GM12878 (cell line): Measurements from ENCODE around the gene DNAJA2. TPM values are rescaled to one million over a fixed set of nuclear protein-coding genes. Genes with fewer than 3 reads are reported as not detected.

Source experiments
- ATAC-seq: fragments of 200-7000 bp; cut with Tn5 transposase; 3 replicates; pipeline ENCODE4 v1.9.1; 2020; ENCODE audit warnings: mild to moderate bottlenecking, moderate library complexity
- BruUV-seq: library from RNA; stranded (reverse); fragments of 400-500 nt; replicated peaks from 2 replicates; lab custom pipeline; 2021; lab: Mats Ljungman, UMichigan
- CTCF ChIA-PET: fragments of 300-600 bp; sonication (Branson Sonifier 250); formaldehyde crosslinking; extraction: SDS; loops from one replicate; lab custom pipeline; 2021; ENCODE audit warnings: inconsistent platforms; lab: Yijun Ruan, JAX
- POLR2A ChIA-PET: fragments of 350-600 bp; formaldehyde crosslinking; extraction: SDS; loops from one replicate; lab custom pipeline; 2021; ENCODE audit warnings: inconsistent platforms; lab: Charles Lee
- RAD21 ChIA-PET: fragments of 300-600 bp; sonication (Branson Sonifier 250); formaldehyde crosslinking; loops from one replicate; lab custom pipeline; 2023; ENCODE audit warnings: antibody characterized with exemption; ENCODE audit not compliant: unreplicated experiment; lab: Charles Lee
- SMC1A ChIA-PET: fragments of 300-600 bp; sonication (Branson Sonifier 250); formaldehyde crosslinking; loops from one replicate; lab custom pipeline; 2023; ENCODE audit not compliant: unreplicated experiment, uncharacterized antibody; lab: Charles Lee
- DNase-seq: peaks from one replicate; pipeline ENCODE4 v3.0.0-alpha.2; 2011; ENCODE audit warnings: low read depth, low spot score
- FAIRE-seq: peaks from 3 replicates; lab custom pipeline; 2011; peaks lifted over from hg19 to GRCh38; lab: Jason Lieb, UNC
- H2AFZ ChIP-seq: 2 replicates; pipeline ENCODE4 v1.6.0; 2011; ENCODE audit warnings: low read depth, low read length, control low read depth; ENCODE audit not compliant: control insufficient read depth
- H3K27ac ChIP-seq: 2 replicates; pipeline ENCODE4 v1.5.1; 2011; ENCODE audit warnings: control low read depth; ENCODE audit not compliant: control insufficient read depth, insufficient read depth
- H3K27me3 ChIP-seq, 2 experiments: replicated peaks in 1 of 2; 2 replicates each; pipeline versions ENCODE4 v1.6.0 to v1.6.1; 2011; ENCODE audit warnings: low read length in 1 of 2; ENCODE audit not compliant: control insufficient read depth in 2 of 2, insufficient read depth in 2 of 2
- H3K36me3 ChIP-seq, 2 experiments: 2 replicates each; pipeline ENCODE4 v1.5.1; 2011; ENCODE audit warnings: low read length in 1 of 2; ENCODE audit not compliant: control insufficient read depth in 2 of 2, insufficient read depth in 2 of 2
- H3K4me1 ChIP-seq: 2 replicates; pipeline ENCODE4 v1.6.1; 2011; ENCODE audit warnings: mild to moderate bottlenecking, low read length, moderate library complexity, mixed read lengths; ENCODE audit not compliant: control insufficient read depth, insufficient read depth
- H3K4me2 ChIP-seq: 2 replicates; pipeline ENCODE4 v1.6.0; 2011; ENCODE audit warnings: control low read depth; ENCODE audit not compliant: control insufficient read depth, insufficient read depth
- H3K4me3 ChIP-seq: fragments of 200-600 bp; sonication (generic); 2 replicates; pipeline ENCODE4 v1.5.1; 2016
- H3K79me2 ChIP-seq: 2 replicates; pipeline ENCODE4 v1.6.0; 2011; ENCODE audit warnings: low read length; ENCODE audit not compliant: control insufficient read depth, insufficient read depth
- H3K9ac ChIP-seq: 2 replicates; pipeline ENCODE4 v1.8.0; 2011; ENCODE audit warnings: low read length, control low read depth, mixed read lengths; ENCODE audit not compliant: control insufficient read depth, insufficient read depth
- H3K9me3 ChIP-seq: replicated peaks from 3 replicates; pipeline ENCODE4 v1.5.1; 2011; ENCODE audit warnings: mild to moderate bottlenecking, low read length; ENCODE audit not compliant: control insufficient read depth, insufficient read depth
- H4K20me1 ChIP-seq: 2 replicates; pipeline ENCODE4 v1.6.0; 2011; ENCODE audit not compliant: control insufficient read depth, insufficient read depth
- ATF2 ChIP-seq: IDR thresholded peaks from 2 replicates; pipeline ENCODE4 v1.6.1; 2012; ENCODE audit warnings: low read length, inconsistent platforms
- KAT2A ChIP-seq: conservative IDR thresholded peaks from 2 replicates; pipeline ENCODE4 v1.6.1; 2011; ENCODE audit warnings: low read depth, low read length; ENCODE audit not compliant: control insufficient read depth
- MLLT1 ChIP-seq: fragments of 450-650 bp; IDR thresholded peaks from 2 replicates; pipeline ENCODE4 v1.6.1; 2016; ENCODE audit warnings: mild to moderate bottlenecking
- NFYB ChIP-seq: IDR thresholded peaks from 2 replicates; pipeline ENCODE4 v1.6.1; 2011; ENCODE audit warnings: low read depth, mild to moderate bottlenecking, low read length, improper control_type of control experiment, moderate library complexity; ENCODE audit not compliant: insufficient read depth
- NRF1 ChIP-seq: conservative IDR thresholded peaks from 2 replicates; pipeline ENCODE4 v1.6.1; 2011; ENCODE audit warnings: mild to moderate bottlenecking, low read depth, low read length, improper control_type of control experiment
- POLR2AphosphoS5 ChIP-seq: IDR thresholded peaks from 2 replicates; pipeline ENCODE4 v1.6.1; 2011; ENCODE audit warnings: mild to moderate bottlenecking, low read length, inconsistent platforms
- SP1 ChIP-seq: IDR thresholded peaks from one replicate; pipeline ENCODE4 v1.6.1; 2011; ENCODE audit warnings: low read depth, low read length
- SUPT20H ChIP-seq: IDR thresholded peaks from 2 replicates; pipeline ENCODE4 v1.6.1; 2011; ENCODE audit warnings: low read depth, mild to moderate bottlenecking, low read length, moderate library complexity, borderline replicate concordance; ENCODE audit not compliant: control insufficient read depth
- SUZ12 ChIP-seq: fragments of 200-600 bp; sonication (generic); IDR thresholded peaks from one replicate; pipeline ENCODE4 v1.6.1; 2018; ENCODE audit warnings: antibody characterized with exemption, mild to moderate bottlenecking; ENCODE audit not compliant: unreplicated experiment
- TBL1XR1 ChIP-seq: IDR thresholded peaks from 2 replicates; pipeline ENCODE4 v1.6.1; 2012; ENCODE audit warnings: low read depth, low read length, improper control_type of control experiment
- WRNIP1 ChIP-seq: IDR thresholded peaks from 2 replicates; pipeline ENCODE4 v1.6.1; 2011; ENCODE audit warnings: low read depth, low read length, improper control_type of control experiment, borderline replicate concordance
- ZBTB11 ChIP-seq: fragments of 450-650 bp; formaldehyde crosslinking; IDR thresholded peaks from 2 replicates; pipeline ENCODE4 v1.5.0; 2022; ENCODE audit warnings: mild to moderate bottlenecking, missing genetic modification characterization
- ZZZ3 ChIP-seq: IDR thresholded peaks from 2 replicates; pipeline ENCODE4 v1.6.1; 2011; ENCODE audit warnings: low read depth; ENCODE audit not compliant: control insufficient read depth, insufficient read length
- WGBS: methylation state at CpG from one replicate; pipeline ENCODE4 v1.1.6; 2016; ENCODE audit warnings: low lambda C conversion rate; ENCODE audit not compliant: insufficient replicate concordance, insufficient coverage; ENCODE audit errors: missing lambda C conversion rate; 5-methylcytosine and 5-hydroxymethylcytosine counted together
- in situ Hi-C: fragments of 300-500 bp; cut with MboI; formaldehyde crosslinking; loops from 9 replicates; pipeline ENCODE4 v1.14.3; 2018; ENCODE audit warnings: mixed read lengths
- intact Hi-C: fragments of 100-400 bp; cut with micrococcal nuclease; formaldehyde crosslinking; loops from one replicate; pipeline ENCODE4 v1.14.2; 2022; ENCODE audit not compliant: unreplicated experiment
- polyA plus RNA-seq, 11 experiments: library from polyadenylated mRNA; depleted of rRNA in 4 of 11; unstranded in 6 of 11; stranded (reverse) in 5 of 11; fragments of >200 nt; fragmentation: Nextera tagmentation in 4 of 11; fragmentation: Illumina TruSeq in 1 of 11; extraction: Ambion mirVana in 4 of 11; extraction: Trizol in 1 of 11; gene quantifications; 1 replicate in 1 of 11; 2 replicates in 10 of 11; pipeline versions ENCODE4 v1.2.1 to v1.2.3, GENCODE V29; 2011 to 2016; ENCODE audit warnings: inconsistent platforms in 2 of 11, missing spikeins in 2 of 11, low read depth in 1 of 11
- total RNA-seq, 4 experiments: library from RNA; depleted of rRNA in 3 of 4; stranded (reverse); fragments of >200 nt in 3 of 4; fragmentation: Illumina TruSeq in 1 of 4; extraction: Trizol in 1 of 4; gene quantifications; 2 replicates each; pipeline versions ENCODE4 v1.2.1 to v1.2.3, GENCODE V29; 2013 to 2021

DNAJA2 gene
- total and polyA plus RNA-seq, 10 of the 15 experiments (the other 5 are each of a cell fraction or from before 2014, with no cell fraction given) = 26.2 to 96.4 (median 58.1) TPM

- TF ChIP-seq NFYB (peak; percentile 56), POLR2AphosphoS5 (no peak), SP1 (no peak), NRF1 (no peak), TBL1XR1 (no peak), ZZZ3 (no peak), ATF2 (no peak), WRNIP1 (no peak)
Measured at GRCh38 chr16:46932802-46933201, 40.7 kb downstream of the DNAJA2 start (continued).

- ChIA-PET RAD21 (interaction anchor here (1.5 to 3.1 kb wide), 5 partner anchors 12 to 262 kb away, joined by 3 to 12 read pairs (median 8); no protein-coding TSS in a partner anchor), SMC1A (interaction anchor here (1.1 to 2.3 kb wide), 8 partner anchors 8 to 257 kb away, joined by 4 to 31 read pairs (median 4); no protein-coding TSS in a partner anchor), POLR2A (no interaction called here), CTCF (interaction anchor here (0.8 to 5.7 kb wide), 20 partner anchors 8 to 1234 kb away, joined by 3 to 70 read pairs (median 4); no protein-coding TSS in a partner anchor)
- Histone ChIP-seq H3K27ac (no peak overlapping the region), H3K4me1 (no peaks in the 10 kb centered on the region), H3K27me3 (no peaks in the 10 kb centered on the region), H2AFZ (no peak overlapping the region), H3K9ac (no peak overlapping the region), H3K4me2 (no peak overlapping the region), H4K20me1 (no peaks in the 10 kb centered on the region), H3K79me2 (no peaks in the 10 kb centered on the region), H3K4me3 (no peak overlapping the region), H3K36me3 (no peaks in the 10 kb centered on the region), H3K9me3 (no peaks in the 10 kb centered on the region)
- TF ChIP-seq SUZ12 = no peak
- no peak for TF ChIP-seq SUPT20H
- no peak for TF ChIP-seq KAT2A
- TF ChIP-seq ZBTB11 (CRISPR knock-in tag) = no peak
- no peak for TF ChIP-seq MLLT1
- BruUV-seq = no TSS peak
- in situ Hi-C loops (no loop called here), intact Hi-C loops (no loop called here)
- FAIRE-seq = no peak
- no peak for DNase-seq
- ATAC-seq = no peak
- 89% methylated on average over 8 of the region's 8 CpGs for WGBS
Measured at GRCh38 chr16:46930861-46931260, 42.6 kb downstream of the DNAJA2 start.
